T1000 (cell line): ENCODE data around the gene AP3S2.
A peak's percentile ranks its signal among the peaks of the same experiment; 100 is the strongest.
"Not testable (repeated sequence)": the region's sequence is repeated elsewhere in the genome, so short reads cannot be mapped to it uniquely, and the experiment has no call there.

ENCODE experiments used
- DNase-seq: peaks from one replicate; lab custom pipeline; 2025; ENCODE audit warnings: mixed read lengths; lab: John Stamatoyannopoulos, UW

The AP3S2 gene

GRCh38 chr15:89834465-89835175, 59.2 kb downstream of the AP3S2 start:
- not testable (repeated sequence) for DNase-seq

GRCh38 chr15:89833966-89834365, 59.8 kb downstream of the AP3S2 start:
- DNase-seq: no peak

GRCh38 chr15:89830639-89831038, 63.2 kb downstream of the AP3S2 start:
- no peak for DNase-seq

DNA sequence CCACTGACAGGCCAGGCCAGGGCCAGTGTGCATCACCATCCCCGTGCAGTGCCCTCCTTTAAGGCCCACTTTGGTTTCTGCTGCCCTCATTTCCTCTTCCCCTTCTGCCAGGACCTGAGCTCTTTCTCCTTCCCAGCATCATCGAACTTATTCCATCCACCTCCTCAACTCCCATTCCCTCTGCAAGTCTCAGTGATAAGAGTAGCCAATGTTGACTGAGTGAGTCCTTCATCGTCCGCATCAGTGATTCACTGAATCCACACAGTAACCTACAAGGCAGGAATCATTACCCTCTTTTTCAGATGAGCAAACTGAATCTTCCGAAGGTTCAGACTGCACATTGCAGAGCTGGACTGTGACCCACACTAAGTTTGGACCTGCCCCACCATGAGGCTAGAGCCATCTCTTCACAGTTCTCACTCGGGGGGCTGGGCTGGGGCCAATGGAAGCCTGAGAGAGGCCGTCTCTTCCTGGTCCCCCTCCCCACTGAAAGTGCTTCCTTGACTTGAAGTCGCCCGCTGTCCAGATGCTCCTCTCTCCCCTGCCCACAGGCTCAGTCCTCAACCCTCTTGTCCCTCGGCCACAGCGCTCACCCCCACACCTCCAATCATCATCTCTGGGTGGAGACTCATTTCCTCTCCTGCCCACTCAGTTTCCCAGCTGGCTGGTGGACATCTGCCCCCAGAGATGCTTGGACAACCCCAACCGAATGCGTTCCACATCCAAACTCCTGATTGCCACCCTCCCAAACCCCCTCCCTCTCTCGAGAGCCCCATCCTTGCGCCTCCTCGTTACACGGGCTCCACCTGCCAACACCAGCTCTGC, 64.0 kb downstream of the AP3S2 start:
- DNase-seq: no peak

DNA sequence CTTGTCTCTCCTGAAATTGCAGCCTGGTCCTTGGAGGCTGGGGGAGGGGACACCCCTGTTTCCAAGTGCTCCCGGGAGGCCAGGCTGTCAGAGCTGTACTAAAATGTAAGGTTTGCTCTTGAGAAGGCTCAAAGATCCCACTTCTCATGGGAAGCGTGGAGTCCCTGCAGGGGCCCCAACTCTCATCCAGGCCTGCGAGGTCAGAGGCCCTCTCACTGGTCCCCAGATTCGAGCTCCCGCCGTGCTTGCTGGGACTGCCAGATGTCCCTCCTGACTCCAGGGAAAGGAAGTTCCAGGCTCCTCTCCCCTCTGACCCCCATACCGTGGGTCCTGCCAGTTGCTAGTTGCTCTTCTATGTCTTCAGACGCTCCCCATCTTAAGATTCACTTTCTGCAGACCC, 64.6 kb downstream of the AP3S2 start:
- DNase-seq: no peak

- no peak for DNase-seq
Measured at GRCh38 chr15:89828281-89829145, 65.3 kb downstream of the AP3S2 start.

DNA sequence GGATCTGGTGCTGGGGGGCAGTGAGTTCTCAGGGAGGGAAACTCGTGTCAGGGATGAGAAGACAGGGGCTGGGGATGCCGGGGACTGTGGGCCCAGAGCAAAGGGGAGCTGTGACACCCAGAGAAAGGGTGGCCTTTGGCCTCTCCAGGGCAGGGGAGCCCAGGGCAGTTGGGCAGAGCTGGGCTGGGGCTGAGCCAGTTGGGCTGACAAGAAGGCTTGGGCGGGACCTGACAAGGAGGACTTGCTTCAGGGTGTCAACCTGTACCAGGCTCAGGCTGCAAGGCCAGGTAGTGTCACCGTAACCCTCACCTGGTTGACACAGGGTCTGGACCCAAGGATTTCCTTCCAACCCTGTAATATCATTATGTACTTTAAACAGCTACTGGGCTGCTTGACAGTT, 66.0 kb downstream of the AP3S2 start:
- DNase-seq: no peak

DNA sequence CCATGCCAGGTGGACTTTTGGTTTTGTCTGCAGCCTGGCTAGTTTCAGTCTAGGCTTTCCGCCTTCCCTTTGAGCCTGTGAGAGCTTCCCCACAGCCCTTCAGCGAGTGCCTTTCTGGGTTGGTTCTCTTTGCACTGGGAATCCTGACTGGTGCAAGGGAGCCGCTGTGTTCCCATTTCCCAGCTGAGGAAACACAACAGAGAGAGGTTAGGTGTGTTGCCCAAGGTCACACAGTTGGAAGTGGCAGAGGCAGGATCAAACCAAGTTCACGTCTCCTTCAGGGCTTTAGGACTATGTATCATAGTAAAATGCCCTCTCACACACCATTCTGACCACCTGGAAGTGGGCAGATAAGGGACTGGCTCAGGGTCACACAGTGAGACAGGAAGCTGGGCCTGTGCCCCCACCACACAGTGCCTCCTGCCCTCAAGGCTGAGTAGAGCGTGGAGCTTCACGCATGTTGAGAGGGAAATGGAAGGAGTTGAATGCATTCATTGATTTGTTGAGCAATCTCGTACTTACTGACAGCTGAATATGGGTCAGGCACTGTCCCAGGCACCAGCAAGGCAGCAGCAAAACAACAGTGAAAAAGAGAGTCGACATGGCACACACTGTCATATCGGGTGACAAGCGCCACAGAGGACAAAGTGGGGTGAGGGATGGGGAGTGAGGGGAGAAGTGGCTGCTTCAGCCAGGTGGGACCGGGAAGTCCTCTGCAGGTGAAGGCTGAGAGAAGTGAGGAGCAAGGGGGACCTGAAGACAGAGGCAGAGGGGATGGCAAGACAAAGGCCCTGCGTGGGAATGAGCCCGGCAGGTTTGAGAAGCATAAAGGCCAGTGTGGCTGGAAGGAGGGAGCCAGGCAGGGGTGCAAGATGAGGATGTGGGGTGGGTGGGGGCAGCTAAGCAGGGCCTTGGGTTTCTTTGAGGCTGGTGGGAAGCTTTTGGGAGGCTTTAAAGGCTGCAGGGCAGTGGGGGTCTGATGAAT, 66.8 kb downstream of the AP3S2 start:
- no peak for DNase-seq

DNA sequence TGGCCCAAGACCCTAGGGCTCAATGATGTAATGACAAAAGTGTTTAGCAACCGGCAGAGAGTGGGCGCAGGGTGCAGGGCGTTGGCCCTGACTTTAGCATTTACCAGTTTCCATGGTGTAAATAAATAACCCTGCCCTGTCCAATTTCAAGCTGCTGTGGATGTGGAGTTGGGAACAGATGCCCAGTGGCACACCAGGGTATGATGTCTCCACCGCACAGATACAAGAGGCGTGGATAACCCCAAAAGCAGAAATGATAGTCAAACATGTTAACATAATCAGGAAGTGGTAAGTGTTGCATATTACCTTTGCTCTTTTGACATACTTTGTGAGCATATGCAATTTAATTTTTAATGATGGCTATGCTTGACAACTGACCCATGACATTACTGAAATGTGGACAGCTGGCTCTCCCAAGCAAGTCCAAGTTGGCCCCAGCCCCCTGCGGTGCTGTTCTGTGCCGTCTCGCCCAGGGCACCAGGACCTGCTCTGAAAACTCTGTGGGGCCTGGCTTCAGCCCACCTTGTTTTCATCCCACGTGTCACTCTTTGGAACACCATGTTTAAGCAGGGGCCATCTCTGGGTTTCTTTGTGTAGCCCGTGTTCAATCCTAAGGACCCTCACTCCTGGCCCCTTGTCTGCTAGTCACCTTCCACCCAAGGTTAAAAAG, 68.4 kb downstream of the AP3S2 start:
- no peak for DNase-seq

- no peak for DNase-seq
Measured at GRCh38 chr15:89824607-89824867, 69.3 kb downstream of the AP3S2 start.

GRCh38 chr15:89823836-89824606, 69.8 kb downstream of the AP3S2 start:
- DNase-seq: no peak

GRCh38 chr15:89822951-89823711, 70.7 kb downstream of the AP3S2 start:
- DNase-seq: no peak

GRCh38 chr15:89822611-89822950, 71.2 kb downstream of the AP3S2 start:
- no peak for DNase-seq

- no peak for DNase-seq
Measured at GRCh38 chr15:89822026-89822425, 71.8 kb downstream of the AP3S2 start.

DNA sequence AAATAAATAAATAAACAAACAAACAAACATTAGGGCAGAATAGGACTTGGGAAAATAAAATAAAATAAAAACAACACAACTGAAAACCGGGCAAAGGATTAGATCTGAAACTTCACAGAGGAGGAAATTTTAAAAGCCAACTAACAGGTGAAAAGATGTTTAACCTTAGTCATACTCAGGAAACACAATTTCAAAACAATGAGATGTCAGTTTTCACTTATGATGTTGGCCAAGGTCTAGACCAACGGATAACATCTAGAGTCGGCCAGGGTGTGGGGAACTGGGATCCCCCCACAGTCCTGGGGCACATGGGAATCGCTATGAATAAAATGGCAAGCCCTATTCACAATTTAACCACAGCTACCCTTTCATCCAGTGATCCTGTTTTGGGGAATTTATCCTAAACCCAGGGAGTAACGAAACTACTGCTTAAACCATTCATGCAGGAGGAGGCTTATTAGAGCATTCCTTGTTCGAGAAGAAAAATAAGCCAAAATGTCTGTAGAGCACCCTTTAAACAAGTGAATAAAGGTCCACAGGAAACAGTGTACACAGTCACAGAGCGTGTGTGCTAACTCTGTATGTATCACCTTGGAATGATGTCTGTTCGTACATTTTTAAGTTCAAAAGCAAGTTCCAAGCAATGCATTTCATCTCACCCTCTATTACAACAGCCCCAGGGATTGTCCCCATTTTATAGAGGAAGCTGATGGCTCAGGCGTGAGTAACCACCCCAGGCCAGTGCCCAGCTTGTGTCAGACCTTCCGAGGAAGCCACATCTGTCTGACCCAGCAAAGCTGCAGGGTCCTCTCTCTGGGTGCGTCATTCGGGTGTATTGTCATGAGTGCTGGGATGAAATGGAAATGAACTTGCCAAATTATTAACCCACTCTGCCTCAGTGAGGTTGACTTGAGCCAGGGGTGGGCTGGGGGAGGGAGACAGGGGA, 72.9 kb downstream of the AP3S2 start:
- DNase-seq: peak; percentile 58

DNA sequence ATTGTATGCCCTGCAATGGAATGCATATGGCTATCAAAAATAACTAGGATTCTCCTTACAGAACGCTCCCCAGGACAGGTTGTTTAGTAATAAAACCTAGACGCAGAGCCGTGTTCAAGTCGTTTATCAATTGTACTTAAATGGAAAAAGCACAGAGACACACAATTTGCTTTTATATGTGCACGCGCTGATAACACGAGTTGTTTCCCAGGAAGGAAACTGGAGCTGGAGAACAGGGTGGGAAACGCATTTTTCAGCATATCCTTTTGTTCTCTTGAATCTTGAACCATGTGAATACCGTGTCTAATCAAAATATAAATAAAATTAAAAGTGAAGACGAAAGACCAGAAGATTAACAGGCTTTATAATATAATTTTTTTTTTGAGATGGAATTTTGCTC, 75.5 kb downstream of the AP3S2 start:
- DNase-seq: no peak

- no peak for DNase-seq
Measured at GRCh38 chr15:89817701-89818280, 76.0 kb downstream of the AP3S2 start.

DNA sequence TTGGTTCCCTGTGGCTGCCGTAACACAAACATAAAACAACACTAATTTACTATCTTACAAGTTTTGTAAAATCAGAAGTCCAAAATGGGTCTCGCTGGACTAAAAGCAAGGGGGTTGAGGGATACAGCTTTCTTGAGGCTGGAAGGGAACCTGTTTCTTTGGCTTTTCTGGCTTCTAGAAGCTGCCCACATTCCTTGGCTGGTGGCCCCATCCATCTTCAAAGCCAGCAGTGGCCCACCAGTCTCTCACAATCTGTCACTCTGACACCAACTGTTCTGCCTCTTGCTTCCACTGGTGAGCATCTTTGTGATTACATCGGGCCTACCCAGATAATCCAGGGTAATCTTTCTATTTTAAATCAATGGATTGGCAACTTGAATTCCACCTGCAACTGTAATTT, 78.0 kb downstream of the AP3S2 start:
- DNase-seq: no peak
